T-helper 9 cell (primary cell): Measurements from ENCODE around the gene YWHAQ.
"Not testable (repeated sequence)": the region's sequence is repeated elsewhere in the genome, so short reads cannot be mapped to it uniquely, and the experiment has no call there.

Source experiments
- DNase-seq: peaks from one replicate; pipeline ENCODE4 v3.0.0-alpha.2; 2020

The YWHAQ gene

DNA sequence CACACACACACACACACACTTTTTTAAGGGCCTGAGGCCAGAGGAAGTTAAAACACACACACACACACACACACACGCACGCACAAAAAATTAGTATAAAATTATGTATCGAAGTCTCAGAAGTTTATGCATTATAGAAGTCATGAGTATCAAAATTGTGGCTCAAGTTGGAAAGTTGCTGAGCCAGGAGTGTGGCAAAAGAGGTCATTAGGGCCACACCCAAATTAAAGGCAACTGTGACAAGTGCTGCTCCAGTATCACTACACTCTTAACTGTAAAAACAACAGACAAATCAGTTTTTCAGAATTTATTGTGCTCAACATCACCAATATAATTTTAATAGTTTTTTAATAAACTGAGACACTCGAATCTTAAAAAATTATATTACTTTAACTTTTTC lies 36.9 kb downstream of the YWHAQ start:
- no peak for DNase-seq

DNA sequence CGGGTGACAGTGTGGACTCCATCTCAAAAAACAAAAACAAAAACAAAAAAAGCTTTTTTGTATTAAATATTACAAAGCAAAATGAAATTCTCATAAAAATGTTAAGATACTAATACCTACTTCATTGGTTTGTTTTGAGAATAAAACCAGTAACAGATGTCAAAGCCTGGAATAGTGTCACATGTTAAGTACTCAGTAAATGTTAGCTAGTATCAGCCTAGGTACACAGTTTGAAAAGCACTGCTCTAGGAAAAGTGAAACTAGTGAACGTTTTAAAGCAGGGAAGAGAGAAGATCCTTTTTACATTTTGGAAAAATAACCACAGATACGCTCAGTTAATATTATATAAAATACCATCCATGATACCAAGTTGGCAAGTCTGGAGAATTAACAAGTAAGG lies 38.1 kb downstream of the YWHAQ start:
- DNase-seq: no peak

DNA sequence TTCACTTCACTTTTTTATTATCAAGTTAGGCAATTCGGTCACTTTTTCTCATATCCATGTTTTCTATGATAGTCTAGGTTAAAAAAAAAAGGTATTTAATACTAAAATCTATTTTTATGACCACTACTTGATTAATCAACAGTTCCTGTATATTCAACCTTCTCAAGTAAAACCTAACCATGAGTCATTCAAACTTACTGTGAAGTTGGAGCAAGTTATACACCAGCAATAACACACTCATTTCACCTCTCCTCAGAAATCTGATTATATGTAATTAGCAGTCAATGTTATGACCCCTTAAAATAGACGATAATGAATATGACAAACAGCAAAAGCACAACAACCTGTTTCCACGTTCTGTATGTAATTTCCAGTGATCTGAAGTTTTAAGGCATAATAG lies 40.2 kb downstream of the YWHAQ start:
- no peak for DNase-seq

DNA sequence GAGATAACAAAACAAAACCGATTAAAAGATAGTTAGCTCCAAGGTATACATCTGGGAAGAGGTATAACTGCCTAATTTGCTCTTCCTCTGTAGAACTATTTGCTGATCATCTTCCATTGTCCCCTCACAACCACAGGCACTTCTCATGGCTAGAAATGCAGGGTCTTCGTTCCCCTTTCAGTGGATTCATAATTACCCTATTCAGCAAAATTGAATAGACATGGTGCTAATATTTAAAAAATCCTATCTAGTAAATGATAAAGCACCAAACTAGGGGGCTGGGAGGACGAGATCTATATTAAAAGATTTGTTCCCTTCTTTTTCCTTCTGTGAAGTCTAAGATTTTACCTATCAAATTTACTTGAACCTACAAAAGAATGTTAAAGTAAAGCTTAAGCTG lies 44.3 kb downstream of the YWHAQ start:
- DNase-seq: no peak

DNA sequence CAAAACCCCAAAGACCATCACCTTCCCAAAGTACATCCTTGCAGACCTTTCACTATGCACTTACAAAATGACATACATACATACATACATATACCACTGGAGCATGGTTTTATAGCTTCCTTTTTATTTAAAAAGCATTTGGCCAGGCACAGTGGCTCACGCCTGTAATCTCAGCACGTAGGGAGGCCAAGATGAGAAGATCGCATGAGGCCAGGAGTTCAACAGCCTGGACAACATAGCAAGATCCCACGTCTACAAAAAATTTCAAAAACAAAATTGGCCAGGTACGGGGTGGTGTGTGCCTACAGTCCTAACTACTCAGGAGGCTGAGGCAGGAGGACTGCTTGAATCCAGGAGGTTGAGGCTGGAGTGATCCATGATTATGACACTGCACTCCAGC lies 45.3 kb downstream of the YWHAQ start:
- DNase-seq: no peak

DNA sequence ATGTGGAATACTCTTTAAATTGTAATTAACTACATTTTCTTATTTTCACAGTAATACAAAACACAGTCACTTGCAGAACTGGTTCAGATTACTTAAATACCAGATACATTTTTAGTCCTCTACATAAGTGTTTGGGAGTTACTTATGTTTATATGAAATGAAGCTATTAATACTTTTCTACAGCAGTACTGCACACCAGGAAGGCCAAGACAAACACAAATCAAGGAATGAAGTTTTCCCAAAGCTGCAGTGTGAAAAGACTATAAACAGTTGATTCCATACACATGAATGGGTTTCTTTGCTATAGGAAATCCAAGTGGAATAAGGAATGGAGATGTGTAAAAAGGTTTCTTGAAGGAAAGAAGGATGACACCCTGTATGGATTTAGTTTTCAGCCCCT lies 45.9 kb downstream of the YWHAQ start:
- not testable (repeated sequence) for DNase-seq

DNA sequence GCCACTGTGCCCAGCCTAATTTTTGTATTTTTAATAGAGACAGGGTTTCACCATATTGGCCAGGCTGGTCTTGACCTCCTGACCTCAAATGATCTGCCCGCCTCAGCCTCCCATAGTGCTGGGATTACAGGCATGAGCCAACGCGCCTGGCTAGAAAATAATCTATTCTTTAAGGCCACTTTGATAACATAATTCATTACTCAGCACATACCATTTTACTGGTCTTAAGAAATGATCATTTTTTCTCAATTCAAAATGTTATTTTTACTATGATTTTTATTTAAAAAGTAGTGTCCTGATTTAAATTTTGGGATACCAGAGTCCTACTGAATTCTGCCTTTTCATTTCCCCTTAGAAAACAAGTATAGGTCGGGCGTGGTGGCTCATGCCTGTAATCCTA lies 48.2 kb downstream of the YWHAQ start:
- no peak for DNase-seq

DNA sequence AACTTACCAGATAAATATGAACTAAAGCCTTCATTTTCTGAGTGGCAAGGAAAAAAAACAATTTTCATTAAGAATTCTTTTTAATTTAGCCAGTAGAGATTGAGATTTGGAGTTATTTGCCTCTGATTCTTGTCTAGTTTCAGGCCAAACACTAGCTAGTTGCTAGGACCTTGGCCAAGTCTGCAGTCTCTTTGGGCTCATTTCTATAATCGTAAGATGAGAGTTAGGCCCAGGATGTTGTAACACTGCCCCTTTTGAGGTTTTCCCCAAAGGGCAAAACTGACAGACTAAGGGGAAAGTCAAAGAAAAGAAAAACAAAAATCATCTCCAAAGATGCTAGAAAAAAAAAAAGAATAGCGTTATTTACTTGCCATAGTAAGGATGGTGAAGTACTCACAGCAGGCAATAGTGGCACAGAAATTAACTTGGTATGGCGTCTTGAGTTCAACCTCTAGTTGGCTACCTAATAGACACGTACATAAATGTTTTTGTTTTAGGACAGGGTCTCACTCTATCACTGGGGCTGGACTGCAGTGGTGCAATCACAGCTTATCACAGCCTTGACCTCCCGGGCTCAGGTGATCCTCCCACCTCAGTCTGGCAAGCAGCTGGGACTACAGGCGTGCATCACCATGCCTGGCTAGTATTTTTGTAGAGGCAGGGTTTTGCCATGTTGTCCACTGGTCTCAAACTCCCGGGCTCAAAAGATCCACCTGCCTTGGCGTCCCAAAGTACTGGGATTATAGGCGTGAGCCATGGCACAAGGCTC lies 52.1 kb downstream of the YWHAQ start:
- no peak for DNase-seq

DNA sequence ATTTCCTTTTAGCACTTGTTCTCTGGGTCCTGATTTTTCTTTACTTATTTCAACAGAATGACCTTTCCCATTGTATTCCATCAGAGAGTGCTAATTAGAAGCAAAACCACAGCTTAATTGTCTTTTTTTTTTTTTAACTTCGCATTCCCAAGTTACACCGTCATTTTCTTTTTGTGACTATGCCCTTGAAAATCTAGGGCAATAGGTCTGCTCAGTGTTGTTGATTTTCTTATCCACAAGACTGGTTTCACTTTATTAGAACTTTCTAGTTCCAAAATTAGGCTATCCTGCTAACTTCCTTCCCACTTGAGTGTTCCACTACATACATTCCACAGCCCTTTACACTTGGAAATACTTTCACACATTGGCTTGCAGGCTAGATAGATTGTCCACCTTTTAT lies 56.5 kb downstream of the YWHAQ start:
- no peak for DNase-seq

DNA sequence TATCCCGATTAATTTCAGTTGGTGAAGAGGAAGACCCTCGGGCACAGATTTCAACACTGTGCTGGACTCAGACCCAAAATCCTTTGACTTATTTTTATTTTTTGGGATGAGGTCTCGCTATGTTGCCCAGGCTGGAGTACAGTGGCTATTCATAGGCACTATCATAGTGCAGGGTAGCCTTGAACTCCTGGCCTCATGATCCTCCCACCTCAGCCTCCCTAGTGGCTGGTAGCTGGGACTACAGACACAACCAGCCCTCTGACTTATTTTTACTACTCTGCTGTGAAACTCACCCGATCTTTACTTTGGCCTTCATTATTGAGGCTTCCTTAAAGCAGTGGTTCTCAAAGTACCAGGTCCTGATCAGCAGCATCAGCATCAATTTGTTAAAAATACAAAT lies 57.0 kb downstream of the YWHAQ start:
- no peak for DNase-seq

DNA sequence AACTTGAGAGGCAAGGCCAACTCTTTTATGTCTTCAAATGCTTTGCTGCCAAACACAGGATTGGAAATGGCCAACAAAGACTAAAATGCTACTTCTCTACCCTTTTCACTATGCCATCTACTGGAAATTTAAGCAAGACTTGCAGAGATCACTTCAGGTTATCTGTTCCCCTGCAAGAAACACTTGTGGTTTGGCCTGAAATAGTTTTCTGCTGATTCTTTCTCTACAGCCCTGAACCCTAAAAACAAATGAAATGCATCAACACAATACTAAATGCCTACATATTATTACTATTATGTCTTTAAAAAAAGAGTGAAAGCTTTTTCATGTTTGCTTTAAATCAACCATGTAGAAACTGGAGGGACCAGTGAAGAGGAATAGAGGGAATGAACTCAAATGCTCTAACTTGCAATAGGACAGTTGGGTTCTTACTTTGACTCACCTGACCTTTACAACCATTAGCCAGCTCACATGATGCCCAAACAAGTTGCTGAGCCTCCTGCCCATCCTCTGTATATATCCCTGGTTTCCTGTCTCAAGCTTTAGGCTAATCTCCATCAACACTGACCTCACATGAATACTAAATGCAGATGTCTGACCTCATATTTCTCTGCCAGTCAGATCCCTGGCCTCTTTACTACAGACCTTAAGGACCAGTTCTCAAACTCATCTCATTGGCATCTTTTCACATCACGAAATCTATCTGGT lies 57.6 kb downstream of the YWHAQ start:
- DNase-seq: no peak

DNA sequence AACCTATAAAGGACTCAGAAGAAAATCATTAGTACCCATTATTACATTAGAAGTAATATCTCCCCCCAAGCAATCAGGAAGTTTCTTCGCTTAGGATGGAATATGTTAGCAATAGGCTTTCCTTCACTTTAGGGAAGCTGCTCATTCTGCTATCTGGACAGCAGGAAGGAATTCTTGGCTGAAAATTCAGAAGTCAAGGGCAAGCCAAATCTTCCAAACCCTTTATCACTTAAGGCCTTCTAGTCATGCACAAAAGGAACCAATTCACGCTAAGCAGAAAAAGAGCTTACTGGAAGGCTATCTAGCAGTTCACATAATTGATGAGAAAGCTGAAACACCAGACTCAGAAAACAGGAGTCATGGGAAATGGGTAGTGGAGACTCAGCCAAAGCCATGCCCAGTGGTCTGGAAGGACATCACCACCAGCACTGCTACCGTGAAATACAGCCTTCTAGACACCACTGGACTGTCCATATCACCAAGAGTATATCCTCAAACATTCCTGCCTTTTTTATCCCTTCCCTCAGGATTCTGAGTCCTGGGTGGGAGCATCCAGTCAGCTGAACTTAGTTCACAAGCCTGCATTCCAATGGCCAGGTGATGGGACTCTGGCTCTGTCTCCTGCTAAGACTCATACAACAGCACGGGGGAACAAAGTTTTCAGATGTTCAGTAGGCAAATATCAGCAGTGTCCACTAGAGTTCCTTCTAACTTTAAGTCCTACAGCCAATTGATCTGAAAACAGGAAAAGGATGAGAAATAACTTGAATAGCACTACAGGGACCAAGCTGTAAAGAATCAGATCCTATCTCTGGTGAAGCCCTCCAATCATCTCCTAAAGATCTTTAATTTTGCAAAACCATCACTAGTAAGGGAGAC lies 60.4 kb downstream of the YWHAQ start:
- DNase-seq: no peak

DNA sequence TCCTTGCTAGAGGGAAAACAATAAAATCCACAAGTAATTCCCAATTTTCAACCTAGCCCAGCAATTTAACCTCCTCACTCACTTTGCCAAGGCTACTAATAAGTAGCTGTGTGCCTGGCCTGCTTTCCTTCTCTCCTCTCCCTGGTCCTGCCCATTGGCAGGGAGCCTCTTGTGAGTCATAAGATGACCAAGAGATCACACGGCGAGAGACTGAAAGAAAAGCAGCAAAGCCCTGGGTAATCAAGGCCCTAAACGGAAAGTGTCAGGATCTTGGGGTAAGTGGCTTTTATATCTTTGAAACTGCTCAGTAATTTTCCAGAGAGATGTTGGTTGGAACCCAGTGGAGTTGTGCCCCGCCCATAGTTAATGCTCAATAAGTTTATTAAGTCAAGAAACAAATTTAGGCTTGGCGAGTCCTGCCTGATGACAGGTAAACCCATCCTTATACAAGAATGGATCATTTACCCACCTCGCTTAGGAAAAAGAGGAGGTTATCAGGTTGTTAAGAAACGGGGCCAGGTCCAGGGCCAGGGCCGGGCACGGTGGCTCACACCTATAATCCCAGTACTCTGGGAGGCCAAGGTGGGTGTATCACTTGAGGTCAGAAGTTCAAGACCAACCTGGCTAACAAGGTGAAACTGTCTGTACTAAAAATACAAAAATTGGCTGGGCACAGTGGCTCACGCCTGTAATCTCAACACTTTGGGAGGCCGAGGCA lies 65.2 kb downstream of the YWHAQ start:
- no peak for DNase-seq

DNA sequence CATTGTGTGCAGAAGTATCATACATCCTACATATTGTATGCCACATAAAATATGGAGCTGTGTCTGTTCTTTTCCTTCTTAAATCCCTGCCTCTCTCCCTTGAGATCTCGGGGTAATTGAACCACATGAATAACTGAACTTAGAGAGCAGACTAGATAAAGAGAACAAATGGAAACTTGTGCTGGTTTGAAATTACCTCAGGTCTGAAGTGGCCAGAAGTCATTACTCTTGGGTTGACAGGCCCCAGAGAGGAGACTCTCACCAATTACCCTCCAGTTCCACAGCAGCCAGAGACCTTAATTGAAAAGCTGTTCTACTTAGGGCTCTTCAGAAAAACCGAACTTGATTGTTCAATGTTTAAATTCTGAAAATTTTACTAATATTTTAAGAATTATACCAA lies 70.2 kb downstream of the YWHAQ start:
- DNase-seq: no peak

DNA sequence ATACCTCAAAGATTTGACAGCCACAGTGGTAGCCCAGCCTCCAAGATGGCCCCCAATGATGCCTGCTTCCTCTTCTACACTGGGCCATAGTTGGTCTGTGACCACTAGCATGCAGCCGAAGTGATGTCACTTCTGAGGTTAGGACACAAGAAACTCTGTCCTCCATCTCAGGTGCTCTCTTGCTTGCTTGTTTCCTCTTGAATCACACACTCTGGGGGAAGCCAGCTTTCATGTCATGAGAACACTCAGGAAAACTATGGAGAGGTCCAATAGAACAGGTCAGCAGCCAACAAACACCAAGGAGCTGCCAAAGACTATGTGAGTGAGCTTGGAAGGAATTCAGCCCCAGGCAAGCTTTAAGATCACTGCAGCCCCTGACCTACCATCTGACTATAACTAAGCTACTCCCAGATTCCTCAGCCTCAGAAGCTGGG lies 71.8 kb downstream of the YWHAQ start:
- DNase-seq: no peak

DNA sequence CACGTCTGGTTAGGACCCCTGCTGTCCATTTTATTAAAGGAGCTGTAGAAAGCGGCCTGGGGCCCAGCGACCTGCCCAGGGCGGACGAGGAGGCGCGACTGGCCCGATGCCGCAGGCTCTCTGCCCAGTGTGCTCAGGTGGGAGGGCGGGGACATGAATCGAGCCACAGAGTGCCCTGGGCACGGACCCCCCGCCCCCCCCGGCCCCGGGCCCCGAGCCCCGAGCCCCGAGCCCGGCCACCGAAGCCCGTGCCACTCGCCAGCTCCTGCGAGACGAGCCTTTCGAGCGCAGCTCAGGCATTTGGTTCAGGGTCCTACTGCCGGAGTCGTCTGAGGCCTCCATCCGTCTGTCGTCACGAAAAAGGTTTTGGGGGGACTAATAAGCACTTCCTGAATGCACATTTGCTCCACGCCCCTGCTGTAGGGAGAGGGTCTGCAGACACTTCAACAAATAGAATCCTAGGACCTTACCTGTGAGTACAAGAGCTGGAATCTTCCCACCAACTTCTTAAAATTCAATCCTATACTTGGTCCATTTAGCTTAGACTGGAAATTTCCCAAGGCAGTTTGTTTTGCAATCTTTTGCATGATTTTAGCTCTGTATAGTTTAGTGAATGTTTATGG lies 74.6 kb downstream of the YWHAQ start:
- DNase-seq: peak; percentile 9

DNA sequence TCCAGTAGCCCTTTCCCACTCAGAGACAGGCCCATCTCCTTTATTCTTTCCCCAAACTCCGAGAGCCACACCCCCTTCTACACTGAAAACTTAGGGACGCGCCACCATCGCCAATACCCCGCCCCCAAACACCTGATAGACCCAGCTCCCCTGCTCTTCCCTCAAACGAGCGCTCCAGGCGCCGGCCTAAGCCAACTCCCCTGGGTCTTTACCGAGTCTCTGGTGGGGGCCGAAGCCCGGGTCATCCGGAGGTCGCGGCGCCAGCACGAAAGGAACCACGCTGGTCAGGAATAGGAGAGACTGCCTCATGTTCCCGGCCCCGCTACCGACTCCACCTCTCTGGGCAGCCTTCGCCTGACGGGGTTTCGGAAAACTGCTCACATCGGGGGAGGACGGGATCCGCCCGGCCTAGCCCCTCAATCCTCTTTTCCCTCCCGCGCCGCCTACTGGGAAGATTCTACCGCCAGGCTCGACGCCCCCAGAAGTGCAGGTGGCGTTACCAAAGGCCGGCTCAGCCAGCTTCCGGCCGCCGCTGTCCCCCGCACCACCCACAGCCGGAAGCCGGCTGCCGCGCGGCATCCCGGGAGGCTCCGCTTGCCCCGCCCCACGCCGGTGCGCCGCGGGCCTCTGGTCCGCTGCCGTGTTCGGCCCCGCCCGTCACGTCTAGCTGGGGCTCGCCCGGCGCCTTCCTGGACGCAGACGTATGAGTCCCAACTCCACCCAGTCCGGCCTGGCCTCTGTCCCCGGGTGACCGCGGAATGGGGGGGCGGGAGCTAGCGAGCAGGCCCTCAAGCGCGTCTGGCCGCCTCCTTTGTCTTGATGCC lies 75.3 kb downstream of the YWHAQ start, which contains the start of gene ADAM17:
Gene ADAM17, minus strand, starts transcription at position 534 of the 824 bp plus-strand sequence. Its CDS starts 225 bp downstream, at position 309.
- peak; percentile 70 for DNase-seq

DNA sequence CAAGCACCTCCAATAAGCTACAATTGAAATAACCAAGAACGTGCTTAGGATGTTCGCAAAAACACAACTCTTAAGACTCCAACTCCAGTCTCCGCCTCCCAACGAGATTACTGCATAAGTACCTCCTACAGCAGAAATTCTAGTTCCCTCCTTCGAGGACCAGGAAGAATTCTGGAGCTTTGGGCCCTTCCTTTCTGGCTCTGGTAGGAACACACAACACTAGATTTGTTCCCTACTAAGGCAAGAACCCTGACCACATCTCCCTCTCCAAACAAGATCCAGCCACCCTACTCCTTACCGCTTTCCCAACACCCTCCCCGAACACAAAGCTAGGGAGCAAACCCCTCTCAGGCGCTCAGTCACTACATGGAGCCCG lies 75.9 kb downstream of the YWHAQ start:
- DNase-seq: peak; percentile 4

DNA sequence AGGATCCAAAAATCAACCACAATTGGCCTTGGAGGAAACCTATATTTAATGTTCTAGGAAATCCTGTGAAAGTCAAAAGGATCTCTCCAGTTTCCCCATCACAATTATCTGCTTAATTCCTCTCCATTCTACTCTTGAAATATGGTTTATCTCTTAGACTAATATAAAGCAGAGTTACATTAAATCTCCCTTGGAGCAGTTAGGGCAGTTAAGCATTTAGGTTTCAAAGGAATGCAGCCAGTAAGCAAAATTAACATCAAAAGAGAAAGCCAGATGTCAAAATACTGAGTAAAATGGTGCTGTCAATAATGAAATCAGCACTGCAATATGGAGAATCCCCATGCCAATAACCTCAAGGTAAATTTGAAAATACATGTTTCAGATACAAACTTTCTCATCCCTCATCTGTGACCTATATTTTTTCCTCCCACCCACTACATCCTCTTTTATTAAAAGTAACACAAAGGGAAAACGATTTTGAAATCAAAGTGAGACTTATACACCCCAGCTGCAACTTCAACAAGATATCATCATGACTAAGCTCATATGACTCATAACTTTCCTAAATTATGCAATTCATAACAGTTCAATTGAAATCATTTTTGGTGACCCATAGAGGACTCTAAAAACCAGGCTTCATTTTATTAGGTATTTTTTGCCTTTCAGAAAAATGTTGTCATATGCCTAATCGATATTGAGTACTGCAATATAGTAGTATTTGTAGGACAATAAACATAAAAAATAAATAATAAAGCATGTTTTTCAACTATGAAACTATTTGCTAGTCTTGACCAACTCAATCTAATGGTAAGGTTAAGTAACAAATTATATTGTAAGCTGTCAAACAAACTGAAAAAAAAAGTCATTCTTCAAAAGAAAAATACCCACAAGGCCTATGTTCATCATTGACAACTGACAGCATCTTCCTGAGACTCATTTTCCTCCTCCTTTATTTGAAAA lies 78.3 kb downstream of the YWHAQ start:
- no peak for DNase-seq

DNA sequence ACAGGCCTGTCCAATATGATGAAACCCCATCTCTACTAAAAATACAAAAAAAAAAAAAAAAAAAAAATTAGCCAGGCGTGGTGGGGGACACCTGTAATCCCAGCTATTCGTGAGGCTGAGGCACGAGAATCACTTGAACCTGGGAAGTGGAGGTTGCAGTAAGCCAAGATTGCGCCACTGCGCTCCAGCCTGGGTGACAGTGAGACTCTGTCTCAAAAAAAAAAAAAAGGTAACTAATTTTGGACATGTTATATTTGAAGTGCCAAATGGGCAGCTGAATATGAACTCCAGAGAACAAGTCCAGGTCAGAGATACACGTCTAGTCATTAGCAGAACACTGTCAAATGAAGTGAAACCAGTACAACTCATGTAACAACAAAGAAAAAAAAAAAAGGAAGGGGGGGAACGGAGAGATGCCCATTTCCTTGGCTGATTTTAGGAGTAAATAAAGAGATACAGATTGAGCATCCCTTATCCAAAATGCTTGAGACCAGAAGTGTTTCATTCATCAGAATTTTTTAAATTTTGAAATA lies 79.9 kb downstream of the YWHAQ start:
- DNase-seq: not testable (repeated sequence)
